GM04503 (cell line): ENCODE results near the gene CLMN.
"Not testable (repeated sequence)": the region's sequence is repeated elsewhere in the genome, so short reads cannot be mapped to it uniquely, and the experiment has no call there.

Experiments
- DNase-seq: peaks from one replicate; pipeline ENCODE4 v3.0.0-alpha.2; 2012; ENCODE audit warnings: low read depth

The CLMN gene

GRCh38 chr14:95190857-95191256 lies 128.9 kb downstream of the CLMN start:
- DNase-seq, result no peak

- DNase-seq, result no peak
These were observed 129.3 kb downstream of the CLMN start for GRCh38 chr14:95190346-95190840.

GRCh38 chr14:95189367-95190132 lies 130.2 kb downstream of the CLMN start:
- DNase-seq, result no peak

DNA sequence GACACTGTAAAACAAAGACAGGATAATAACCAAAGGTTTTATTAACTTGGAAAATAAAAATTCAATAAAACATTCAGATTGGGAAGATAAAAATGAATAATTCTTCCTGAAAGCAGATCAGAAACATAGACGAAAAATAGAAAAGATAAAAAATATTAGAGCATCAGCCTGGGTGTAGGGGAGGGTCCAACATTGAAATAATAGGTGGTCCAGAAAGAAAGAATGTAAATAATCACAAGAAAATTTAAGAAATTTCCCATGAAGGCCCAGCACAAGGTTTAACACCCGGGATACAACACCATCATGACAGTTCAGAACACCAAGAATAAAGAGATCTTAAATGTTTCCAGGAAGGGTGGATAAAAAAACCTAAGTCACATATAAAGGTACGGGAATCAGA lies 131.3 kb downstream of the CLMN start:
- DNase-seq, result no peak

DNA sequence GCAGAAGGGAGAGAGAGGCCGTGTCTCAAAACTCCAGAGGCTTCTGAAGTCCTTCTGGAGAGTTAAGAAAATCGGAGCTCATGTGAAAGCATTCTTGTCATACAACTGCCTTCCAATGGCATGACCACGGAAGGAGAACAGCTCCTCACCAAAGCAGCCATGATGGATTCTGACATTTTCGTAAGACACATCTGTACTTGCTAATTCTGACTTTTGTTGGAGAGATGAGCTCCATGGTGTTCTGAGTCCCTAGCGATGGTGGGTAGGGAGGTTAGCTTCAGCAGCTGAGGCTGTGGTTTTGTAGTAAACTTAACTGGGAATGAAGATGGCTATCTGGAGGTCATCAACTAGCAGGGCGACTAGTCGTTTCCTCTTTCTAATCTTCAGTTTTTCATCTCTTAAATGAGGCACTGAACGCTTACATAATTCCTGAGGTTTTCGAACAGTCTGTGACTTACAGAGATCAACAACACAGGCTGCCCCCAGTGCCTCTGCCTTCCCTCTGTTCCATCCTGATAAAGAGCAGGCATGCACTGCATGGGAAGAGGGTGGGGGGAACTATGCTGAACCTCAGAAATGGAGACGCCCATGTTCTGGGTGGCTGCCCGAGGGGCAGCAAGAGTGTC lies 133.8 kb downstream of the CLMN start:
- DNase-seq, result no peak

- no peak for DNase-seq
These were observed 134.5 kb downstream of the CLMN start for GRCh38 chr14:95185033-95185766.

GRCh38 chr14:95184413-95184790 lies 135.3 kb downstream of the CLMN start:
- DNase-seq, result no peak

DNA sequence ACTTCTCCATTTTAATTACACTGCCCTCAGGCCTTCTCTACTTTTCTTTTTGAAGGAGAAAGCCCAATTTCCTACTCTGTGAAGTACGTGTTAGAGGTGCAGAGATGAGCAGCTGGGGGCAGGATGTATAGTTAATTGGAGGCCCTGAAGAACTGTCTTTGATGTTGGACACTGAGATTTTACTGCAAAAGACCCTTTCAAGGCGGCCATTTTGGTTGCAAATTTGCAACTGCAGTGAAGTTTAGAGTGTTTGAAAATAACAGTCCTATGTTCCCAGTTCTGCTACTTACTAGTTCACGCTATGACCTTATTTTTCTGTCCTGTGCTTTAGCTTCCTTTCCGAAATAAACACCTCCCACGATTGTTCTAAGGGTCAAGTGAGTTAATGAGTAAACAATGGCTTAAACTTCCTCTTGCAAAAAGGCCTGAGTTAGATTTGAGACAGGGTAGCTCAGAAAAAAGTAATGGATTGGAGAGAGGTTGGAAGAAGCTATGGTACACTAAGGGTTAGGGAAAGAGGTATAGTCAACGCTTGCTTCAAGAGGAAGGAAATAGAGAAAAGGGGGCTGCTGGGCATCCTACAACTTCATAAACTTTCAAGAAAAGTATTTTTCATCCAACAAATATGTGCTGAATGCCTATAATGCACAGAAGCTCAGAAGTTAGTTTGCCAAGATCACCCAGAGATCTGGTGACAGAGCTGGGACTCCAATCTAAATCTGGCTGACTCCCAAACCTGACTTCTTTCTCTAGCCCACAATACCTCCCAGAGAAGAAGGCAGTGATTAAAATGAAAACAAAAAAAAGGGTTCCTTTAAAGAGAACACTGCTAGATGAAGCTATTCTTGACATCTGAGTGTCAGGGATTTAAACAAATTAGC lies 135.9 kb downstream of the CLMN start:
- no peak for DNase-seq

- DNase-seq, result no peak
These were observed 136.6 kb downstream of the CLMN start for GRCh38 chr14:95183082-95183481.

DNA sequence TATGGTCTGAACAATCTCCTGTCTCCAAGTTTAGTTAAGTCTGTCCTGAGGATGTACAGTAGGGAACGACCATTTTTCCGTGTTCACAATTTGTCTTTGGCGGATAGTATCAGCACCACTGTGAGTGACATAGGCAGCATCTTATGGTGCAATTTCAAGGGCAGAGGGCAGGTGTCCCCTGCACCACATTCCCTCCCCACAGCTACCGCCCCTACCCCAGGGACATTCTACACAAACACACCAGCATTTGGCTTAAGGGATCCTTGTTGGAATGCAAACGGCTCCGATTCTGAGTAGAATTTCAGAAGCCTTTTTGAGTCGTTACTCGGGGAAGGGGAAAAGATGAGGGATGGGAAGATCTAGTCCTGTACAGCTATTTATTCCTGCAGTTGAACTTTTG lies 137.3 kb downstream of the CLMN start:
- no peak for DNase-seq

DNA sequence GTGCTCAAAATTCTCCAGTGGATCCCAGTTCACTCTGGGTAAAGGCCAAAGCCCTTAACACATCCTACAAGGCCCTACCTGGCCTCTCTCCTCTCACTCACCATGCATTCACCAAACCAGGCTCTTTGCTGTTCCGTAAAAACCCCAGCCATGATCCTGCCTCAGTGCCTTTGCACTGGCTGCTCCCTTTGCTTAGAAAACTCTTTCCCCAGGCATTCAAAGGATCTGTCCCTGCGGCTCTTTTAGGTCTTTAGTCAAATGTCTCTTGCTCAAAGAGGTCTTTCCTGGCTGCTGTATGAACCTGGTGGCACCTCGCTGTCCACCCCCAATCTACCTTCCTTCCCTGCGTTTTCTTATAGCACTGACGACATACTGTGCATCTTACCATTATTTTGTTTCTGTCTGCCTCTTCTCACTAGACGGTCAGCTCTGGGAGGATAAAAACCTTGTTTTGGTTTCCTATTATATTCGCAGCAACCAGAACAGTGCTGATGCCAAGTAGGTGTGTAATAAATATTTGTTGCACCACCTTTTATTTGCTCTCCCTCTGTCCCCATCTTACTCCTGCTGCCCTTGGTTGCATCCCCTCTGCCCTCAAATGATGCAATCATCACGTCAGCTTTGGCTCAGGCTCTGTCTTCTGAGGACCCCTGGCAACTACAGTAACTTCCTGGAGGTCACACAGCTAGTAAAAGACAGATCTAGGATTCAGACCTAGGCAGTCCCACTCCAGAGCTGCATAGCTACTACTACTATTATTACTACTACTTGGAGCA lies 138.6 kb downstream of the CLMN start:
- no peak for DNase-seq

DNA sequence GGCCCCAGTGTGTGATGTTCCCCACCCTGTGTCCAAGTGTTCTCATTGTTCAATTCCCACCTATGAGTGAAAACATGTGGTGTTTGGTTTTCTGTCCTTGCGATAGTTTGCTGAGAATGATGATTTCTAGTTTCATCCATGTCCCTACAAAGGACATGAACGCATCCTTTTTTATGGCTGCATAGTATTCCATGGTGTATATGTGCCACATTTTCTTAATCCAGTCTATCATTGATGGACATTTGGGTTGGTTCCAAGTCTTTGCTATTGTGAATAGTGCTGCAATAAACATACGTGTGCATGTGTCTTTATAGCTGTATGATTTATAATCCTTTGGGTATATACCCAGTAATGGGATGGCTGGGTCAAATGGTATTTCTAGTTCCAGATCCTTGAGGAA lies 144.0 kb downstream of the CLMN start:
- DNase-seq, result not testable (repeated sequence)

DNA sequence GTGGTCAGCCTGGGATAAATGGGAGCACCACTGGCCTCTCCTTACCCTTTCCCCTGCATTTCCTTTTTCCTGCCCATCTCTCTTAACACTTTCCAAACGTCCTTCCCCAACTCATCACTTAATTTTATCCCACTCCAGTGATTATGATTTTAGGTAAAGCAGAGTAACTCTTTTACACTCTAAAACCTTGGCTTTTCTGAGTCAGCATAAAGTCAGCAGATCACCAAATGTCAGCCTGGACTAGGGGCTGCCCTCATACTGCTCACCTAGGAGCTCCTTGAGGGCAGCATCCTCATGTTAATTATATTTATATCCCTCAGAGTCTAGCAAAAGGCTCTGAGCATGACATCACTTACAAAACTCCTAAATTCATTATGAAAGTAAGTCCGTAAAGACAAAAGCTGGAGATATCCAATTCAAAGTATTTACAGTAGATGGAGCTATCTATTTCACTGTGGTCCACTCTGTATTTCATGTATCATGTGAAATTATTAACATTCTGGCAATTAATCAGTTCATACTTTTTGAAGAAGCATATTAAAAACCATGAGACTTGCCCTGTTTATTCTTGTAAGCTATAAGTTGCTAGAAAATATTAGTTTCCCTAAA lies 145.4 kb downstream of the CLMN start:
- no peak for DNase-seq

DNA sequence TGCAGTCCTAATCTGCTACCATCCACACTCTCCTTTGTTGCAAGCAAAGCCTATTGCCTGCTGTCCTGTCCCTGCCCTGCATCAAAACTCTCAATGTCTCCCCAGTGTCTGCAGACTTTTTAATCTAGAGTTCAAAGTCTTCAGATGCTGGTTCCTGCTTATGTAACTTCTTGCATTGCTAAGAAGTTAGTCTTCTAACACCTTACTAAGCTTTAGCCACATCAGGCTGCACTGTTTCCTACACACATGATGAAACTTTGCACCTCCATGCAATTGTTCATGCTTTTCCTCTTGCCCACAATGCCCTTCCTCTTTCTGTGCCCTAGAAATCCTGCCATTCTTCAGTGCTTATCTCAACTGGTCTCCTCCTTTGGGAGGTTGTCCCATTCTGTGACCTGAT lies 146.2 kb downstream of the CLMN start:
- DNase-seq, result no peak

GRCh38 chr14:95167177-95167576 lies 152.5 kb downstream of the CLMN start:
- no peak for DNase-seq

GRCh38 chr14:95165517-95165916 lies 154.2 kb downstream of the CLMN start:
- DNase-seq, result no peak

DNA sequence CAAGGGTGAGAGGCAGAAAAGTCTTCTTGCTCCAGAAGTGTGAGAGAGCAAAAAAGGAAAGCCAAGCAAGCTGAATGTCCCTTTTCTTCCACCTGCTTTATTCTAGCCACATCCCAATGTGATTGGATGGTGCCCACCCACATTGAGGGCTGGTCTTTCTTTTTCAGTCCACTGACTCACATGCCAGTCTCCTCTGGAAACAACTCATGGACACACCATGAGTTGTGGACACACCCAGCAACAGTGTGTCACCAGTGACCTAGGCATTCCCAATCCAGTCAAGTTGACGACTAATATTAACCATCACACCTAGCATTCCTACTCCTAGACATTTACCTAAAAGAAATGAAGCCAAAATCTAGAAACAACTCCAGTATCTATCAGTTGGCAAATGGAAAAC lies 155.2 kb downstream of the CLMN start:
- DNase-seq, result no peak

GRCh38 chr14:95163666-95164065 lies 156.0 kb downstream of the CLMN start:
- no peak for DNase-seq

DNA sequence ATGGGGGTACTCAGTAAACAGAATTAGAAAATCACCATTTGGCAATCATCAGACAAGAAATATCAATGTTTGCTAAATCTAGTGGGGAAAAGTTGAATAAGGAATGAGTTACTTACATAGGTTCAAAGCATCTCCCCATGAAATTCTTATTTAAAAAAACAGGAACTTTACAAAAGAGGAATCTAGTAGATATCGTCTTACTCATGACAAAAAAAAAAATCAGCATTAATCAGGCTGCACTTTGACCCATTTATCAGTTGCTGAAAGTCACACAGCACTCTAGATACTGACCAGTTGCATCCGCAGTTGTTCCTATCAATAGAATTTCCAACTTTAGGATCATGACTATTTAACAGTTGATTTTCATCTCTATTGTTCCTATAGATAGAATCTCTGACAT lies 156.6 kb downstream of the CLMN start:
- DNase-seq, result no peak

GRCh38 chr14:95162641-95163040 lies 157.1 kb downstream of the CLMN start:
- DNase-seq, result no peak
